ENCODE measurements around the gene EHMT2.

DNA sequence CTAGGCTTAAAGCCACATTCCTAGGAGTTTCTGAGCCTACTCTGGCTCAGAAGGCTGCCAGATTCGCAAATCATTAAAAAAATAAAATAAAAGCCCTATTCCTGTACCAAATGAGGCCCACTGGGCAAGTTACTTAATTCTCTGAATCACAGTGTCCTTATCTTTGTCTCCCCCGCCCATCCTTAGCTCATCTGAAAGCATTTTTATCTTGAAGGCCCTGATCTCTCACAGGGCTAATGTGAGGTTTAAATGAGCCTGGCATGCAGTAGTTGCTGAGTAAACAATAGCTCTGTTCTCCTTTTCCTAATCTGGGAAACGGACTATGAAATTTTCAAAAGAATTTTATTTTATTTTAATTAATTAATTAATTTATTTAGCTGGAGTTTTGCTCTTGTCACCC, 6.5 kb upstream of the EHMT2 start:
- TF ChIP-seq ZNF274 (IDR thresholded peaks at IDR 0.05; ENCODE audit: low read length) = no peak
- TF ChIP-seq ZNF274 (tag by site-specific recombination; IDR thresholded peaks at IDR 0.05; ENCODE audit: borderline replicate concordance) = no peak
- TF ChIP-seq ZNF596 (tag by site-specific recombination; IDR thresholded peaks at IDR 0.05) = no peak
